ENCODE measurements around the gene ZNRF1. TPM values are rescaled to one million over a fixed set of nuclear protein-coding genes. Genes with fewer than 3 reads are reported as not detected.

The ZNRF1 gene
- total and polyA plus RNA-seq, 2 of the 13 experiments (the other 11 are each of a cell fraction or from before 2014, with no cell fraction given), result 43.9 to 58.7 TPM

DNA sequence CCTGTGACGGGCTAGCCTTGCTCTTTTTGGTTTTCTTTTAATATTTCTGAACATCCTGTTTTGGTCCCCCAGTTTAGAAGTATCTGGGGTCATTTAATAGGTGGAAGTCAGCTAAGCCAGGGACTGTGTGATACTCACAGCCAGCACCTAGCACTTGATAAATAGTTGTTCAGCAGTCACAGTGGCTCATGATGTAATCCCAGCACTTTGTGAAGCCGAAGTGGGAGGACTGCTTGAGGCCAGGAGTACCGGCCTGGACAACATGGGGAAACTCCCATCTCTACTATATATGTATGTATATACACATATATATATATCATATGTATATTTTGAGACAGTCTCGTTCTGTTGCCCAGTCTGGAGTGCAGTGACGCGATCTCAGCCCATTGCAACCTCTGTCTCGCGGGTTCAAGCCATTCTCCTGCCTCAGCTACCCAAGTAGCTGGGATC, 1.8 kb upstream of the ZNRF1 start (continued):
- TF ChIP-seq TARDBP (CRISPR knock-in tag; IDR thresholded peaks at IDR 0.05) (0 out of 2 replicates have a peak, but pooled peaks have one; percentile 47), CBX5 (CRISPR knock-in tag; IDR thresholded peaks at IDR 0.05; ENCODE audit: borderline replicate concordance) (peak; percentile 48; the same call in 1 of the 2 replicates), KAT2B (IDR thresholded peaks at IDR 0.05; ENCODE audit: borderline replicate concordance, low read depth, low read length) (no peak), PAXIP1 (CRISPR knock-in tag; conservative IDR thresholded peaks at IDR 0.05) (peak; percentile 72), NFYC (CRISPR knock-in tag; IDR thresholded peaks at IDR 0.05) (no peak), ZNF414 (CRISPR knock-in tag; IDR thresholded peaks at IDR 0.05) (peak; percentile 48; the same call in 1 of the 2 replicates), ZNF652 (CRISPR knock-in tag; IDR thresholded peaks at IDR 0.05; ENCODE audit: borderline replicate concordance, low read depth) (peak; percentile 63; the same call in 1 of the 2 replicates), MED1 (CRISPR knock-in tag; IDR thresholded peaks at IDR 0.05) (peak; percentile 83), ZNF331 (CRISPR knock-in tag; IDR thresholded peaks at IDR 0.05) (peak; percentile 74; the same call in 1 of the 2 replicates), FOXP1 (IDR thresholded peaks at IDR 0.05) (no peak), FOXP1 (CRISPR knock-in tag; IDR thresholded peaks at IDR 0.05) (peak; percentile 29; the same call in 1 of the 2 replicates), BCL6 (CRISPR knock-in tag; IDR thresholded peaks at IDR 0.05) (peak; percentile 41; the same call in 1 of the 2 replicates), ATF7 (IDR thresholded peaks at IDR 0.05) (no peak), ATF7 (CRISPR knock-in tag; IDR thresholded peaks at IDR 0.05) (no peak), XRCC5 (optimal IDR thresholded peaks at IDR 0.05; ENCODE audit: low read length) (no peak), ZNF235 (CRISPR knock-in tag; IDR thresholded peaks at IDR 0.05; ENCODE audit: borderline replicate concordance) (0 out of 2 replicates have a peak, but pooled peaks have one; percentile 30), CREB1 (IDR thresholded peaks at IDR 0.05) (no peak), CREB1 (CRISPR knock-in tag; IDR thresholded peaks at IDR 0.05) (peak; percentile 45), ZNF770 (CRISPR knock-in tag; IDR thresholded peaks at IDR 0.05) (0 out of 2 replicates have a peak, but pooled peaks have one; percentile 19), ZFP36L1 (CRISPR knock-in tag; IDR thresholded peaks at IDR 0.05) (peak; percentile 32; the same call in 1 of the 2 replicates), FOSL2 (CRISPR knock-in tag; IDR thresholded peaks at IDR 0.05) (peak; percentile 71), TEAD3 (CRISPR knock-in tag; optimal IDR thresholded peaks at IDR 0.05; ENCODE audit: borderline replicate concordance) (peak; percentile 75), STAG1 (CRISPR knock-in tag; IDR thresholded peaks at IDR 0.05) (peak; percentile 11; the same call in 1 of the 2 replicates), FOXA3 (CRISPR knock-in tag; IDR thresholded peaks at IDR 0.05) (peak; percentile 60), ZBTB20 (CRISPR knock-in tag; IDR thresholded peaks at IDR 0.05; ENCODE audit: borderline replicate concordance, low read depth) (peak; percentile 92; the same call in 1 of the 2 replicates), FOXK1 (CRISPR knock-in tag; IDR thresholded peaks at IDR 0.05; ENCODE audit: borderline replicate concordance, low read depth) (peak; percentile 68; the same call in 1 of the 2 replicates), SMAD3 (CRISPR knock-in tag; IDR thresholded peaks at IDR 0.05) (peak; percentile 81; the same call in 1 of the 2 replicates)
- TF ChIP-seq, protein P1, sequence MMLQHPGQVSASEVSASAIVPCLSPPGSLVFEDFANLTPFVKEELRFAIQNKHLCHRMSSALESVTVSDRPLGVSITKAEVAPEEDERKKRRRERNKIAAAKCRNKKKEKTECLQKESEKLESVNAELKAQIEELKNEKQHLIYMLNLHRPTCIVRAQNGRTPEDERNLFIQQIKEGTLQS (CRISPR knock-in tag; IDR thresholded peaks at IDR 0.05), result peak; percentile 60; the same call in 1 of the 2 replicates

Data from HepG2 (cell line).